K562 (cell line): ENCODE data around the gene TMEM53. TPM values are rescaled to one million over a fixed set of nuclear protein-coding genes. Genes with fewer than 3 reads are reported as not detected.

Source experiments
- ATAC-seq: fragments of 200-7000 bp; cut with Tn5 transposase; 3 replicates; pipeline ENCODE4 v1.9.1; 2020; ENCODE audit warnings: moderate library complexity
- BruUV-seq: library from RNA; stranded (reverse); fragments of 400-500 nt; replicated peaks from 2 replicates; lab custom pipeline; 2021; lab: Mats Ljungman, UMichigan
- CTCF ChIA-PET: fragments of 300-600 bp; formaldehyde crosslinking; extraction: SDS; loops from one replicate; lab custom pipeline; 2021; ENCODE audit warnings: low intra/inter-chr PET ratio; lab: Yijun Ruan, JAX
- POLR2A ChIA-PET: fragments of 300-600, 350-650 bp; sonication (Branson Sonifier 250); formaldehyde crosslinking; extraction: SDS; loops from one replicate; lab custom pipeline; 2021; ENCODE audit warnings: antibody characterized with exemption, inconsistent platforms; lab: Yijun Ruan, JAX
- DNase-seq, 4 experiments: peaks; one replicate each; pipeline versions ENCODE4 v3.0.0 to v3.0.0-alpha.2; 2011 to 2018; ENCODE audit warnings: low spot score in 3 of 4, mixed read lengths in 3 of 4; ENCODE audit errors: extremely low read depth in 1 of 4
- FAIRE-seq: peaks from 2 replicates; lab custom pipeline; 2011; peaks lifted over from hg19 to GRCh38; lab: Jason Lieb, UNC
- H2AFZ ChIP-seq: 2 replicates; pipeline ENCODE4 v1.6.0; 2011; ENCODE audit warnings: low read depth, low read length, control low read depth, inconsistent platforms
- H3K27ac ChIP-seq: fragments of 200-600 bp; 3 replicates; pipeline ENCODE4 v1.8.0; 2011; ENCODE audit warnings: low read depth, mild to moderate bottlenecking, control low read depth, inconsistent platforms, low read length, moderate library complexity, mixed read lengths; ENCODE audit errors: extremely low read depth
- H3K27me3 ChIP-seq, 2 experiments: fragments of 300-600 bp in 1 of 2; 2 replicates in 1 of 2; 3 replicates in 1 of 2; pipeline versions ENCODE4 v1.6.0 to v1.8.0; 2011; ENCODE audit warnings: inconsistent platforms in 2 of 2, low read length in 2 of 2, mild to moderate bottlenecking in 1 of 2, mixed read lengths in 1 of 2, moderate library complexity in 1 of 2; ENCODE audit not compliant: control insufficient read depth in 2 of 2, insufficient read depth in 2 of 2
- H3K36me3 ChIP-seq: fragments of 300-600 bp; 3 replicates; pipeline ENCODE4 v1.8.0; 2011; ENCODE audit warnings: mild to moderate bottlenecking, low read length, inconsistent platforms; ENCODE audit not compliant: control insufficient read depth, insufficient read depth
- H3K4me1 ChIP-seq, 2 experiments: fragments of 200-600 bp in 1 of 2; replicated peaks in 1 of 2; 2 replicates in 1 of 2; 3 replicates in 1 of 2; pipeline versions ENCODE4 v1.5.1 to v1.8.0; 2011; ENCODE audit warnings: inconsistent platforms in 2 of 2, low read length in 2 of 2, mild to moderate bottlenecking in 1 of 2, mixed read lengths in 1 of 2, moderate library complexity in 1 of 2; ENCODE audit not compliant: control insufficient read depth in 2 of 2, insufficient read depth in 2 of 2
- H3K4me2 ChIP-seq: 2 replicates; pipeline ENCODE4 v1.6.1; 2011; ENCODE audit warnings: low read length, control low read depth, inconsistent platforms, mixed read lengths; ENCODE audit not compliant: insufficient read depth
- H3K4me3 ChIP-seq: fragments of 200-600 bp; sonication (generic), shearing (Covaris generic); 2 replicates; pipeline ENCODE4 v1.5.1; 2016; ENCODE audit warnings: control low read depth, inconsistent platforms
- H3K79me2 ChIP-seq: fragments of 200-600 bp; 3 replicates; pipeline ENCODE4 v1.8.0; 2011; ENCODE audit warnings: low read length, inconsistent platforms; ENCODE audit not compliant: control insufficient read depth, insufficient read depth
- H3K9ac ChIP-seq, 2 experiments: 2 replicates each; pipeline versions ENCODE4 v1.6.0 to v1.6.1; 2011; ENCODE audit warnings: low read depth in 2 of 2, low read length in 2 of 2, control low read depth in 1 of 2, inconsistent platforms in 1 of 2, mild to moderate bottlenecking in 1 of 2, mixed read lengths in 1 of 2; ENCODE audit not compliant: insufficient read depth in 1 of 2
- H3K9me1 ChIP-seq: one replicate; pipeline ENCODE4 v1.6.0; 2011; ENCODE audit warnings: inconsistent platforms, mild to moderate bottlenecking, low read length, moderate library complexity; ENCODE audit not compliant: control insufficient read depth, insufficient read depth
- H3K9me3 ChIP-seq: replicated peaks from 2 replicates; pipeline ENCODE4 v1.5.1; 2011; ENCODE audit warnings: low read depth, low read length, inconsistent platforms; ENCODE audit not compliant: control insufficient read depth, insufficient read depth
- H4K20me1 ChIP-seq: replicated peaks from 2 replicates; pipeline ENCODE4 v1.6.1; 2011; ENCODE audit warnings: low read length, inconsistent platforms, mixed read lengths; ENCODE audit not compliant: control insufficient read depth, insufficient read depth
- ATF7 ChIP-seq: fragments of 450-650 bp; IDR thresholded peaks from 2 replicates; pipeline ENCODE4 v1.7.1; 2014; ENCODE audit warnings: mild to moderate bottlenecking, moderate library complexity
- MTA3 ChIP-seq: fragments of 450-650 bp; formaldehyde crosslinking; IDR thresholded peaks from 2 replicates; pipeline ENCODE4 v1.6.1; 2017; ENCODE audit warnings: mild to moderate bottlenecking, borderline replicate concordance
- RBM25 ChIP-seq: fragments of 200-400 bp; formaldehyde crosslinking; IDR thresholded peaks from 2 replicates; pipeline ENCODE4 v1.6.1; 2018; ENCODE audit warnings: low read length, low read depth, moderate library complexity; ENCODE audit not compliant: severe bottlenecking
- ZNF121 ChIP-seq: sonication (generic); formaldehyde crosslinking; conservative IDR thresholded peaks from 2 replicates; pipeline ENCODE4 v1.8.0; 2022; ENCODE audit warnings: missing genetic modification reagents
- WGBS: fragments of 100-300 bp; shearing (Covaris generic); methylation state at CpG from one replicate; pipeline ENCODE4 v1.1.6; 2016; ENCODE audit warnings: low coverage, mixed read lengths; ENCODE audit not compliant: insufficient coverage; ENCODE audit errors: missing lambda C conversion rate; 5-methylcytosine and 5-hydroxymethylcytosine counted together
- in situ Hi-C: fragments of 300-500 bp; cut with MboI; formaldehyde crosslinking; loops from 4 replicates; pipeline ENCODE4 v1.15.0; 2018; ENCODE audit warnings: inconsistent platforms, mixed read lengths
- intact Hi-C: fragments of 100-400 bp; cut with micrococcal nuclease; formaldehyde crosslinking; loops from 2 replicates; pipeline ENCODE4 v1.14.2; 2022
- polyA plus RNA-seq, 8 experiments: library from polyadenylated mRNA; depleted of rRNA in 4 of 8; stranded (reverse) in 5 of 8; unstranded in 3 of 8; fragments of >200 nt; fragmentation: Nextera tagmentation in 2 of 8; fragmentation: Illumina TruSeq in 1 of 8; extraction: Ambion mirVana in 2 of 8; extraction: Trizol in 1 of 8; gene quantifications; 2 replicates each; pipeline versions ENCODE4 v1.2.1 to v1.2.3, GENCODE V29; 2011 to 2014; ENCODE audit warnings: inconsistent platforms in 1 of 8, missing spikeins in 1 of 8
- total RNA-seq, 7 experiments: library from RNA; depleted of rRNA in 6 of 7; stranded (reverse); fragments of >200 nt in 6 of 7; fragmentation: Illumina TruSeq in 2 of 7; extraction: Trizol in 2 of 7; gene quantifications; 2 replicates each; pipeline versions ENCODE4 v1.2.1 to v1.2.3, GENCODE V29; 2011 to 2021; ENCODE audit warnings: low replicate concordance in 1 of 7
- TF ChIP-seq, protein P1 (sequence below): fragments of 150-350 bp; IDR thresholded peaks from 2 replicates; pipeline ENCODE4 v1.6.1; 2014; ENCODE audit warnings: low read depth, mild to moderate bottlenecking, low read length, borderline replicate concordance

The TMEM53 gene
- total and polyA plus RNA-seq, 9 of the 15 experiments (the other 6 are each of a cell fraction or from before 2014, with no cell fraction given), result 0.23 to 3.7 (median 2.0) TPM

DNA sequence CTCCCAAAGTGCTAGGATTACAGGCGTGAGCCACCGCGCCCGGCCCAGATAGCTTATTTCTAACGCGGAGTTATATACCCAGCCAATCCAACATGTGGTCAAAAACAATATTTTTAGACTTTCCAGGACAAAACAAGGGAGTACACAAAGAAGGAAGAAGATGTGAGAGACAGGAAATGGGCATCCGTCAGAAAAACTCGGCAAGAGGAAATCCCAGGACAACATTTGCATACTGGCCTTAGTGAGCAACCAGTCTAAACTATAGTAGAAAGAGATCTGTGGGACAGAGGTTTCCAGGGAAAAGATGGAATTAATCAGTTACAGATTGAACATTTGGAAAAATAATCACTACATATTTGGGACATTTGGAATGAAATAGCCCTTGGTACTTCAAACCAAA is 11.6 kb upstream of the TMEM53 start (continued):
- TF ChIP-seq, protein P1, sequence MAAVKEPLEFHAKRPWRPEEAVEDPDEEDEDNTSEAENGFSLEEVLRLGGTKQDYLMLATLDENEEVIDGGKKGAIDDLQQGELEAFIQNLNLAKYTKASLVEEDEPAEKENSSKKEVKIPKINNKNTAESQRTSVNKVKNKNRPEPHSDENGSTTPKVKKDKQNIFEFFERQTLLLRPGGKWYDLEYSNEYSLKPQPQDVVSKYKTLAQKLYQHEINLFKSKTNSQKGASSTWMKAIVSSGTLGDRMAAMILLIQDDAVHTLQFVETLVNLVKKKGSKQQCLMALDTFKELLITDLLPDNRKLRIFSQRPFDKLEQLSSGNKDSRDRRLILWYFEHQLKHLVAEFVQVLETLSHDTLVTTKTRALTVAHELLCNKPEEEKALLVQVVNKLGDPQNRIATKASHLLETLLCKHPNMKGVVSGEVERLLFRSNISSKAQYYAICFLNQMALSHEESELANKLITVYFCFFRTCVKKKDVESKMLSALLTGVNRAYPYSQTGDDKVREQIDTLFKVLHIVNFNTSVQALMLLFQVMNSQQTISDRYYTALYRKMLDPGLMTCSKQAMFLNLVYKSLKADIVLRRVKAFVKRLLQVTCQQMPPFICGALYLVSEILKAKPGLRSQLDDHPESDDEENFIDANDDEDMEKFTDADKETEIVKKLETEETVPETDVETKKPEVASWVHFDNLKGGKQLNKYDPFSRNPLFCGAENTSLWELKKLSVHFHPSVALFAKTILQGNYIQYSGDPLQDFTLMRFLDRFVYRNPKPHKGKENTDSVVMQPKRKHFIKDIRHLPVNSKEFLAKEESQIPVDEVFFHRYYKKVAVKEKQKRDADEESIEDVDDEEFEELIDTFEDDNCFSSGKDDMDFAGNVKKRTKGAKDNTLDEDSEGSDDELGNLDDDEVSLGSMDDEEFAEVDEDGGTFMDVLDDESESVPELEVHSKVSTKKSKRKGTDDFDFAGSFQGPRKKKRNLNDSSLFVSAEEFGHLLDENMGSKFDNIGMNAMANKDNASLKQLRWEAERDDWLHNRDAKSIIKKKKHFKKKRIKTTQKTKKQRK, result no peak
- no peak for TF ChIP-seq ATF7

DNA sequence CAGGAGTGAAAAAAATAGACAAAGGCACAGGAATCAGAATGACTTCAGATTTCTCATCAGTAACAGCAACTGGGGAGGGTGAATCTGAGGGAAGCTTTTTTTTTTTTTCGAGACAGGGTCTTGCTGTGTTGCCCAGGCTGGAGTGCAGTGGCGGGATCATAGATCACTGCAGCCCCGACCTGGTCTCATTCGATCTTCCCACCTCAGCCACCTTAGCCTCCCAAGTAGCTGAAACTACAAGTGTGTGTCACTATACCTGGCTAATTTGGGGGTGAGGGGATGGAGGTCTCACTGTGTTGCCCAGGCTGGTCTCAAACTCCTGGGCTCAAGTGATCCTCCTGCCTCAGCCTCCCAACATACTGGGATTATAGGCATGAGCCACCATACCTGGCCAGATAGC is 10.9 kb upstream of the TMEM53 start:
- ATAC-seq (no peak), FAIRE-seq (no peak), DNase-seq (no peak)
- TF ChIP-seq MTA3 (no peak), RBM25 (peak; percentile 23), ZNF121 (CRISPR knock-in tag) (peak; percentile 88)
- no peaks in the 10 kb centered on the region; a peak in 1 of 5 replicates for H3K4me1 ChIP-seq
- H3K4me2 ChIP-seq, result no peak overlapping the region
- no peak overlapping the region for H2AFZ ChIP-seq
- no TSS peak for BruUV-seq
- in situ Hi-C loops (no loop called here), intact Hi-C loops (no loop called here)
- no peak overlapping the region for H3K4me3 ChIP-seq
- no peaks in the 10 kb centered on the region for H3K79me2 ChIP-seq
- 5% methylated on average over 4 of the region's 4 CpGs for WGBS
- H3K36me3 ChIP-seq, result no peaks in the 10 kb centered on the region
- no peaks in the 10 kb centered on the region for H3K9me3 ChIP-seq
- no peak overlapping the region for H3K9ac ChIP-seq
- ChIA-PET POLR2A (interaction anchor here (1.1 kb wide), 1 partner anchor 36 kb away, joined by 6 read pairs; no protein-coding TSS in a partner anchor), CTCF (no interaction called here)
- H3K27ac ChIP-seq, result no peak overlapping the region
- no peaks in the 10 kb centered on the region for H3K9me1 ChIP-seq
- no peaks in the 10 kb centered on the region for H4K20me1 ChIP-seq
- peaks cover 42 to 58% of the 10 kb centered on the region in 2 experiments for H3K27me3 ChIP-seq
